Activated CD4-positive, alpha-beta memory T cell treated with anti-CD3 and anti-CD28 coated beads, Interleukin-2, amount 10 ng/mL, durations not matched to agents 7 days and 5 days (primary cell): Measurements from ENCODE around the gene HIPK2. TPM values are rescaled to one million over a fixed set of nuclear protein-coding genes. Genes with fewer than 3 reads are reported as not detected.

Experiments used
- CTCF ChIA-PET: fragments of 350-600 bp; sonication (Branson Sonifier 250); formaldehyde crosslinking; loops from one replicate; lab custom pipeline; 2021; ENCODE audit warnings: antibody characterized with exemption, inconsistent platforms; lab: Charles Lee
- POLR2A ChIA-PET: fragments of 350-600 bp; sonication (Branson Sonifier 250); formaldehyde crosslinking; loops from one replicate; lab custom pipeline; 2021; ENCODE audit warnings: antibody characterized with exemption; lab: Charles Lee
- DNase-seq: peaks from one replicate; pipeline ENCODE4 v3.0.0-alpha.2; 2020
- H3K27ac Mint-ChIP-seq: one replicate; pipeline ENCODE4 v1.8.0; 2021; ENCODE audit warnings: mild to moderate bottlenecking, mixed read lengths
- H3K27me3 Mint-ChIP-seq: one replicate; pipeline ENCODE4 v1.8.0; 2021; ENCODE audit warnings: mixed read lengths
- H3K36me3 Mint-ChIP-seq: one replicate; pipeline ENCODE4 v1.8.0; 2021; ENCODE audit warnings: low read depth, mixed read lengths
- H3K4me1 Mint-ChIP-seq: one replicate; pipeline ENCODE4 v1.8.0; 2021; ENCODE audit warnings: mixed read lengths
- H3K4me3 Mint-ChIP-seq: one replicate; pipeline ENCODE4 v1.8.0; 2021; ENCODE audit warnings: mild to moderate bottlenecking, mixed read lengths
- H3K9me3 Mint-ChIP-seq: one replicate; pipeline ENCODE4 v1.8.0; 2021; ENCODE audit warnings: mixed read lengths
- total RNA-seq, 2 experiments: library from RNA; stranded (reverse); gene quantifications; one replicate each; pipeline ENCODE4 v1.2.3, GENCODE V29; 2021

The HIPK2 gene
- total RNA-seq, 2 experiments from 2014 or later: 24.0 to 25.2 TPM

DNA sequence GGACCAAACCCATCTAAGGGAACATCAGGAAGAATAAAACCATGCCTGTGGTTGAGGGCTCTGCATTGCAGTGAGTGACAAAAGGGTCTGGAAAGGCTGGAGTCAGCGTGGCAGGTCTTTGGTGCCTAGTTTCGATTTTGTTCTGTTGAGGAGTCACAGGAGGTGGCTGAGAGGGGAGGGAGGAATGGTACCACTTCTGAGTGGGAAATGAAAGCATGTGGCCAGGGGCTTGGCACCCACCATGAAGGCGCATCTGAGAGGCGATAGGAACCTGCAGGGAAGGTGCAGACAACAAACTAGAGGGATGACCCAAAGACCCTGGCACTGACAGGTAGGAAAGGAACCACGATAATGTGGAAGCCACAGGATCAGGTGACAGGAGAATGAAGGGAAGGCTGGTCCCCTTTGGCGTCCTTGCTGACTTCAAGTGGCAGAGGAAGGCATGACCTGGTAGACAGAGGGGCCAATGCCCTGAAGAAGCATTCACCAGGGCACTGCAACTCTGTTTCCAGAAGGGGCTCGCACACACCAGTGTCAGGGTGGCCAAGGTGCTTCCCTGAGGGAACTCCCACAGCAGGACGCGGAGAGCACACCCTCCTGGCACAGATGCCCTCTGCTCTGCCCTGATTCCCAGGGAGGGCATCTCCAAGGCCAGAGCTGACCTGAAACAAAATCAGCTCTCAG lies 41.7 kb downstream of the HIPK2 start:
- no peak overlapping the region for H3K27ac Mint-ChIP-seq
- H3K4me1 Mint-ChIP-seq: peaks cover 44% of the 10 kb centered on the region
- peaks cover 24% of the 10 kb centered on the region for H3K36me3 Mint-ChIP-seq
- peaks cover 5% of the 10 kb centered on the region for H3K9me3 Mint-ChIP-seq
- POLR2A ChIA-PET: interaction anchor here (1.4 kb wide), 1 partner anchor 42 kb away, joined by 5 read pairs; the partner anchor contains the start of gene HIPK2
- no peak for DNase-seq
- no peaks in the 10 kb centered on the region for H3K27me3 Mint-ChIP-seq
- CTCF ChIA-PET: interaction anchor here (1.4 to 1.8 kb wide), 2 partner anchors 90 to 201 kb away, joined by 3 to 7 read pairs; no protein-coding TSS in a partner anchor
- H3K4me3 Mint-ChIP-seq: no peak overlapping the region

DNA sequence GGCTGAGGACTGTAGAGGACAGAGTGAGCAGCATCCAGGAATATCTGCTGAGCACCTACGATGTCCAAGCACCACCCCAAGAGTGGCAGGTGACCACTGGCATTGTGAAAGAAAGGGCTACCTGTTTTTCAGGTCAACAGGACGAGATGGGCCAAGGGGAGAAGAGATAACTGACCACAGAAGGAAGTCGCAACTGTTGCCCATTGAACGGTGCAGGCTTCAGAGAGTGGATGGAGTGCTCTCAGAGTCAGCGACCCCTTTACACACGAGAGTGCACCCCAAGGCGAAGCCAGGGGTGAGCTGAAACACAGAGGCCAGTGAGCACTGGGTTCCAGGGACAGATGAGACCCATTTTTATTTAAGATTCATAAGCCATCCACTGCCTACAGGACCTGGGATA lies 42.3 kb downstream of the HIPK2 start:
- CTCF ChIA-PET: no interaction called here
- H3K4me1 Mint-ChIP-seq: peaks cover 46% of the 10 kb centered on the region
- no peak for DNase-seq

DNA sequence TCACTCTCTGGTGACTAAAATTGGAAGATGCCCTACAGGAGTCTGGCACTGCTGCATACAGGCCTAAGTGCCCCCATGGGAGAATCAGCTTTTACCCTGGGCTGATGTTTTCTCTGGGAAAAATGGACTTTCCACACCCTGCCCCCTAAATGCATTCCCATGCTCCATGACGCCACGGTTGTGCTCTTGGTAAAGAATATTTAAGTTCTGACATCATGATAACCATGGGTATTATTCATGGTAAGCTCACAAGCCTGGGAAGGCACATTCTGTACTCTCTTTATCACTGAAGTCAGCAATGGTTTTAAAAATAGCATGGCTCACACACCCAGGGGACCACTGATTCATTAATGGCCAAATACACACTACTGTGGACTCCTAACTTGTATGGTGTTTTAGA lies 43.4 kb downstream of the HIPK2 start:
- no peak for DNase-seq
- CTCF ChIA-PET: no interaction called here
- POLR2A ChIA-PET: no interaction called here
- no peaks in the 10 kb centered on the region for H3K27me3 Mint-ChIP-seq
- H3K4me3 Mint-ChIP-seq: no peak overlapping the region
- H3K27ac Mint-ChIP-seq: no peak overlapping the region
- peaks cover 46% of the 10 kb centered on the region for H3K4me1 Mint-ChIP-seq
- peaks cover 29% of the 10 kb centered on the region for H3K36me3 Mint-ChIP-seq
- H3K9me3 Mint-ChIP-seq: peaks cover 5% of the 10 kb centered on the region

More for the DNA sequence above, 42.3 kb downstream of the HIPK2 start:
- H3K4me3 Mint-ChIP-seq: no peak overlapping the region
- H3K27me3 Mint-ChIP-seq: no peaks in the 10 kb centered on the region
- peaks cover 5% of the 10 kb centered on the region for H3K9me3 Mint-ChIP-seq
- peaks cover 24% of the 10 kb centered on the region for H3K36me3 Mint-ChIP-seq
- H3K27ac Mint-ChIP-seq: no peak overlapping the region
- POLR2A ChIA-PET: no interaction called here

DNA sequence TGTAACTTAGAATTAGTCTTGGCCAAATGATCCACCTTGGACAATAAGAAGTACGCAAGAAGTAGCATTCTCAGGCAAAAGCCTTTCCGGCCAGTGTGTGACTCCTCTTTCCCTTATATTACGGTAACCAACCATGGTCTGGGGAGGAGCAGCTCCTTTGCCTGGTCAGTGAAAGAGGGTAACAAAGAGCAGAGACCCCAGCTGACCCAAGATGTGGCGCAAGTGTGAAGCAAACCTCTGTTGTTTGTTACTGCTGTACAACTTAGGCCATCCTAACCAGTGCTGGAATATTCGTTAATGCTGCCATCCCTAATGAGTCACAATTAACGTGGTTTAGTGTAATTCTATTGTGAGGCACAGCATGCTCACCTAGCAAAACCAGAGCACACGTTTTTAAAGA lies 44.0 kb downstream of the HIPK2 start:
- H3K4me3 Mint-ChIP-seq: no peak overlapping the region
- peaks cover 43% of the 10 kb centered on the region for H3K4me1 Mint-ChIP-seq
- no peak for DNase-seq
- H3K36me3 Mint-ChIP-seq: peaks cover 32% of the 10 kb centered on the region
- ChIA-PET POLR2A (no interaction called here), CTCF (no interaction called here)
- no peaks in the 10 kb centered on the region for H3K27me3 Mint-ChIP-seq
- H3K27ac Mint-ChIP-seq: no peak overlapping the region
- H3K9me3 Mint-ChIP-seq: peaks cover 5% of the 10 kb centered on the region

DNA sequence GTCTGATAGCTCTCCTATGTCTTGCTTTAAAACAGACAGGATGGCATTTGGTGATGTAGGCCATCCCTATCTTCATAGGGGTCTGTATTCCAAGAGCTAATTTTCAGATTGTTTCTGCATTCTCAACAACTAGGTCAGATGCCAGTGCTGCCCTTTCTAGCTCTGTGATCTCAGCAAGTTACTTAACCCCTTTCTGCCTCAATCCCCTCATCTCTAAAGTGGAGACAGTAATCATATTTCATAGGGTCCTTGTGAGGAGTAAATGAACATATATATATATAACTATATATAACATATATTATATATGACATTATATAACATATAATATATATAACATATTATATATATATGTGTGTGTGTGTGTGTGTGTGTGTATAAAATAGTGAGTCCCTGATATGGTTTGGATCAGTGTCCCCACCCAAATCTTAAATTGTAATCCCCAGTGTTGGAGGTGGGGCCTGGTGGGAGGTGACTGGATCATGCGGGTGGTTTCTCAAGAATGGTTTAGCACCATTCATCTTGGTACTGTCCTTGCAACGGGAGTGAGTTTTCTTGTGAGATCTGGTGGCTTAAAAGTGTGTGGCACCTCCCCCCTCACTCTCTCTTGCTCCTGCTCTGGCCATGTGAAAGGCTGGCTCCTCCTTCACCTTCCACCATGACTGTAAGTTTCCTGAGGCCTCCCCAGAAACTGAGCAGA lies 45.2 kb downstream of the HIPK2 start:
- DNase-seq: no peak
- Mint-ChIP-seq H3K9me3 (peaks cover 5% of the 10 kb centered on the region), H3K4me3 (no peak overlapping the region), H3K27me3 (no peaks in the 10 kb centered on the region), H3K4me1 (peaks cover 33% of the 10 kb centered on the region), H3K27ac (no peak overlapping the region), H3K36me3 (peaks cover 29% of the 10 kb centered on the region)
- ChIA-PET POLR2A (interaction anchor here (1.1 kb wide), 1 partner anchor 27 kb away, joined by 3 read pairs; no protein-coding TSS in a partner anchor), CTCF (interaction anchor here (0.9 kb wide), 1 partner anchor 22 kb away, joined by 4 read pairs; no protein-coding TSS in a partner anchor)

DNA sequence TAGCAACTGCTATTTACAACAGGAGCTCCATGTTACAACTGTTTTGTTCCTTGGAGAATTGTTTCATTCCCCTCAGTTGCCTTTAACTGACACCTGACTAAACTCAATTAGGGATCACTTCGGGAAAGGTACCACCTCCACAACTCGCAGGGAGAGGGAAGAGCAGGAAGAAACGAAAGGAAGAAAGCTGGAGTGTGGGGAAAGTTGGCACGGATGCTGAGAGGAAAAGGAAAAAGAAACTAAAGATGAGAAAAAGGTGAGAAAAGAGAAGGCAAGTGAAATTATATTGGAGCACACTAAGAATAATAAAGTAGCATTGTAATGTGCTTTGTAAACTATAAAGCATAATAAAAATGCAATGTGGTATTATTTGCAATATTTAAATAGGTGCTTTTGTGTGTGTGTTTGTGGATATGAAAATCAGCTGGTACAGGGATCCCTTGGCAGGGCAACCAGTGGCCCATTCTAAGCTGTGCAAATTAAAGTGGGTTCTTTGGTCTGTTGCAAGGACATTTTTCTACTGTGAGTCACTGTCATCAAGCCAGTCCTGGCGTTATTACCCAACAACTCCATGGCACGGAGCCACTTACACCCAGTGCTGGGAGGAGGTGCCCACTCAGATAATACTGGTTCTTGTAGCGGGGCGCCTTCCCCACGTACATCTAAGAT lies 45.9 kb downstream of the HIPK2 start:
- ChIA-PET CTCF (interaction anchor here (0.9 kb wide), 1 partner anchor 23 kb away, joined by 4 read pairs; no protein-coding TSS in a partner anchor), POLR2A (interaction anchor here (1.1 kb wide), 1 partner anchor 26 kb away, joined by 3 read pairs; no protein-coding TSS in a partner anchor)
- no peak overlapping the region for H3K4me3 Mint-ChIP-seq
- DNase-seq: no peak
- peaks cover 31% of the 10 kb centered on the region for H3K4me1 Mint-ChIP-seq
- H3K27me3 Mint-ChIP-seq: no peaks in the 10 kb centered on the region
- H3K36me3 Mint-ChIP-seq: peaks cover 27% of the 10 kb centered on the region
- H3K9me3 Mint-ChIP-seq: peaks cover 5% of the 10 kb centered on the region
- no peak overlapping the region for H3K27ac Mint-ChIP-seq

DNA sequence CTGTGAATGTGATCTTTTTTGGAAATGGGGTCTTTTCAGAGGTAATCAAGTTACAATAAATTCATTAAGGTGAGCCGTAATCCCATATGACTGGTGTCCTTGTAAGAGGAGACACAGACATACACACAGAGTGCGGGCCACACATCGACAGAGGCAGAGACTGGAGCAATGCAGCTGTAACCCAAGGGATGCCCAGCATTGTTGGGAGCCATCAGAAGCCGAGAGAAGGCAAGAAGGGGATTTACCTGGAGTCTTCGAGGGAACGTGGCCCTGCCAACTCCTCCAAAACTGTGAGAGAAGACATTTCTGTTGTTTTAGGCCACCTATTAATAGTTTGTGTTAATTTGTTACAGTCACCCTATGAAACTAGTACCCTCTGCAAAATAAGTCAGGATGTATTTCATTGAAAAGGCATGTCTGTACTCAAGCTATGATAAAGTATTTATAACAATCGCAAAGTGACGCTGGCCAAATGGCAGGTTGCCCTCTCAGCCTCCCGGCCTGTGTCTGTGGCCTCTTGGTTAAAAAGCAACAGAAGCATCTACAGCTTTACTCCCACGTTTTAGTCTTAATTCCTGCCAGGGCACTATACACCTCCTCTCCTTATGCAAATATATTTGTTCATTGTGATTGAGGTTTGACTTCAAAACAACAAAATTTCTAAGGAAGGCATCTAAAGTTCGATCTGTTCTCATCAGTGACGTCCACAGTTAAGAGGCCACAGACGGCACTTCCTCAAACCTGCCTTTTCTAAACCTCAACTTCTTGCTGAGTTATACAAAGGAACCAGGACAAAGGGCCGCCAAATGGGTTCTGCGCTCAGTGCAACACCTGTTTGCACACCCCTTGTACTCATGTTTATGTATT lies 46.8 kb downstream of the HIPK2 start:
- peaks cover 25% of the 10 kb centered on the region for H3K36me3 Mint-ChIP-seq
- peaks cover 31% of the 10 kb centered on the region for H3K4me1 Mint-ChIP-seq
- H3K4me3 Mint-ChIP-seq: no peak overlapping the region
- H3K9me3 Mint-ChIP-seq: peaks cover 5% of the 10 kb centered on the region
- ChIA-PET CTCF (no interaction called here), POLR2A (no interaction called here)
- H3K27ac Mint-ChIP-seq: no peak overlapping the region
- no peaks in the 10 kb centered on the region for H3K27me3 Mint-ChIP-seq
- no peak for DNase-seq

DNA sequence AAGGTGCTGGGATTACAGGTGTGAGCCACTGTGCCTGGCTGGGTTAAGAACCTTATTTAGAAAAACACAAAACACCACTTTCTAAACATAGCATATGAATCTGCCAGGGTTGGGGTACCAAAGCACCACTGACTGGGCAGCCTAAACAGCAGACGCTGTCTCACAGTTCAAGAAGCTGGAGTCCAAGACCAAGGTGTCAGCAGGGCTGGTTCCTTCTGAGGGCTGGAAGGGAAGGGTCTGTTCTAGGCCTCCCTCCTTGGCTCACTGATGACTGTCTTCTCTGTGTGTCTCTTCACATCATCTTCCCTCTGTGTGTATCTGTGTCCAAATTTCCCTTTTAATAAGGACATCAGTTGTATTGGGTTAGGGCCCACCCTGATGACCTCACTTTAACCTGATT lies 49.6 kb downstream of the HIPK2 start:
- Mint-ChIP-seq H3K27me3 (no peaks in the 10 kb centered on the region), H3K36me3 (peaks cover 19% of the 10 kb centered on the region), H3K4me1 (peaks cover 34% of the 10 kb centered on the region), H3K9me3 (peaks cover 3% of the 10 kb centered on the region), H3K4me3 (no peak overlapping the region), H3K27ac (no peak overlapping the region)
- no peak for DNase-seq
- POLR2A ChIA-PET: no interaction called here
- CTCF ChIA-PET: no interaction called here

DNA sequence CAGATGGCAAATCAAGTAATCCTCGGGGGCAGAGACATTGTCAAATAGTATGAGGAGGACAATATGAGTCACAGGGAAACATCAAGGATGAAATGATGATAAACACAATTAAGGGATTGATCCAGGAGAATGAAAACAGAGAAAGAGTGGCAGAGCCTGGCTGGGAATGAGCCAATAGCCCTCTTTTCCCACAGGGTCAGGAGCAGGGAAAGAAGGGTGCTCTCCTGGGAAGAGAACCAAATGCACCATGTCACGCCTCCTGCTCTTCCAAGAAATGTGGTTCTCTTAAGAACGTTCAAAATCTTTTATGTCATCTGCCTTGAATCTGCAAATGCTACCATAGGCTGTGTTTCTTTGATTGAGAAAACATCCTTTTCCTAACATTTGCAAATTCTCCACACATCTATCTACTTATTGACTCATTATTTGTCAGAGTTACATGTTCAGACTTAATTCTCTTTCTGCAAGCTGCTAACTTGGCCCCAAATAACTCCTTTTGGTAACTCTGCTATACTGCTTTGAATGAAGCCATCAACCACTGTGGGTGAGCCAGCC lies 50.6 kb downstream of the HIPK2 start:
- Mint-ChIP-seq H3K27me3 (no peaks in the 10 kb centered on the region), H3K36me3 (peaks cover 15% of the 10 kb centered on the region), H3K27ac (no peak overlapping the region), H3K9me3 (no peaks in the 10 kb centered on the region), H3K4me1 (peaks cover 31% of the 10 kb centered on the region), H3K4me3 (no peak overlapping the region)
- ChIA-PET POLR2A (interaction anchor here (1.0 kb wide), 1 partner anchor 41 kb away, joined by 3 read pairs; no protein-coding TSS in a partner anchor), CTCF (interaction anchor here (0.7 kb wide), 1 partner anchor 355 kb away, joined by 4 read pairs; no protein-coding TSS in a partner anchor)
- no peak for DNase-seq

DNA sequence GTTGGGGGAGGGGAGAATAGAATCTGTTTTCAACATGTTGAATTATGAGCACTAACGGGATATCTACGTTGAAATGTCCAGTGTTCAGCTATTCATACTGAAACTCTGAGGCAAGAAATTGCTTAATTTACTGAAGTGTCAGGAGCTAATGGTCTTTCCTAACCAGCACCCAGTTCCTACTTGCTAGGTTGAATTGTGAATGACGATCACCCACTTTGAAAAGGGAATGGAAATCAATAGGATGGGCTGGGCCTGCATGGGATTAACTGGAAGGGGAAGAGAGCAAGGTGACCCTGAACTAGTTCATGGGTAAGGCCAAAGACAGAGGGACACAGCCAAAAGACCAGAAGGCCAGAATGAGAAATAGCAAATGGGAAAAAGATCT lies 51.3 kb downstream of the HIPK2 start:
- peaks cover 12% of the 10 kb centered on the region for H3K36me3 Mint-ChIP-seq
- no peak for DNase-seq
- peaks cover 24% of the 10 kb centered on the region for H3K4me1 Mint-ChIP-seq
- no peaks in the 10 kb centered on the region for H3K9me3 Mint-ChIP-seq
- H3K27me3 Mint-ChIP-seq: no peaks in the 10 kb centered on the region
- no peak overlapping the region for H3K27ac Mint-ChIP-seq
- no peak overlapping the region for H3K4me3 Mint-ChIP-seq
- ChIA-PET CTCF (interaction anchor here (1.4 kb wide), 1 partner anchor 11 kb away, joined by 3 read pairs; no protein-coding TSS in a partner anchor), POLR2A (no interaction called here)

DNA sequence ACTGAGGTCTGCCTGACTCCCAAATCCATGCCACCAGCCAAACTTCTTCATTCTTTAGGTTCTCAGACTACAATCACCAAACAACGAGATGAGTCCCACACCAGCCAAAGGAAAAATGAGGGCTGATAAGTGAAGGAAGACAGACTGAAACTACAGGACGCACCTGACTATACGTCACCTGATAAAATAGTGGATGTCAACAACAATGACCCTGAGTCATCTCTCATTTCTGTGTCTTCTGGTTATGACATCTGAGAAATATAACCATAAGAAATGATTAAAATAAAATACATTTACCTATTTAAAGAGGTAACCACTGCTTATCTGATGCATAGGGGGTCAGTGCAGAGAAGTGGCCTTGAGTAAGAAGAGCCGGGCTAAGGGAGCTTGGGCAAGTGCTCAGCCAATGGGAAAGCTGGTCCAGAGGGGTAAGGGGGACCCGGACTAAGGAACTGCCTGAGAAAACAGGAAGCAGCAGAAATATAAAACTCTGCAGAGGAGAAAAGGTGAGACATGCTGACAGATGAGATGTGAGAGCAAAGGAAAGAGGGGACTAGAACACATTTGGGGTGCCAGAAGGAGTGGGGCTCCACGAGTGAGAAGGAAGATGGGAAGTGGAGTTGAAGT lies 51.8 kb downstream of the HIPK2 start:
- Mint-ChIP-seq H3K9me3 (no peaks in the 10 kb centered on the region), H3K27ac (no peak overlapping the region), H3K4me1 (peaks cover 19% of the 10 kb centered on the region), H3K4me3 (no peak overlapping the region), H3K27me3 (no peaks in the 10 kb centered on the region), H3K36me3 (peaks cover 12% of the 10 kb centered on the region)
- ChIA-PET POLR2A (no interaction called here), CTCF (interaction anchor here (1.4 kb wide), 1 partner anchor 12 kb away, joined by 3 read pairs; no protein-coding TSS in a partner anchor)
- DNase-seq: no peak

DNA sequence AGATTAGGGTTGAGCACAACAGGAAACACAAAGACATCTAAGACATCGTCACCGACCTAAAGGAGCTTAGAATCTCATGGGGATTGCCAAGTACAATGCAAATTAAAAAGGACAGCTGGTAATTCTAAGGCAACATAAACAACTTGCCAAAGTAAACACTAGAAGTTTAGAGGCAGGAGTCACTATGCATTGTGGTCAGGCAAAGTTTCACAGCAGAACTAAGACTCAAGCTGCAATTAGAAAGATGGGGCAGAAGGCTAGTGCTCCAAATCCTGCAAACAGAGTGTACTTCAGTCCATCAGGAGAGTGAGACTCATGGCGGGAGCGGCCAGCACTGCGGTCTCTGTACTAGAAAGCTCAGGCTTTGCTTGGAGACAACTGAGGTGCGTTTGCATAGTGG lies 52.7 kb downstream of the HIPK2 start:
- no peak for DNase-seq
- Mint-ChIP-seq H3K9me3 (no peaks in the 10 kb centered on the region), H3K27me3 (no peaks in the 10 kb centered on the region), H3K27ac (no peak overlapping the region), H3K4me3 (no peak overlapping the region), H3K36me3 (peaks cover 12% of the 10 kb centered on the region), H3K4me1 (peaks cover 19% of the 10 kb centered on the region)
- POLR2A ChIA-PET: no interaction called here
- CTCF ChIA-PET: no interaction called here
